Astrocyte of the cerebellum (primary cell): ENCODE data around the gene E4F1.
A peak's percentile ranks its signal among the peaks of the same experiment; 100 is the strongest.
"Not testable (repeated sequence)": the region's sequence is repeated elsewhere in the genome, so short reads cannot be mapped to it uniquely, and the experiment has no call there.

Experiments used
- DNase-seq: peaks from one replicate; pipeline ENCODE4 v3.0.0-alpha.2; 2011; ENCODE audit warnings: low read depth
- H3K4me3 ChIP-seq: 2 replicates; pipeline ENCODE4 v1.5.1; 2011; ENCODE audit warnings: mild to moderate bottlenecking, low read depth, low read length, moderate library complexity
- CTCF ChIP-seq: IDR thresholded peaks from 2 replicates; pipeline ENCODE4 v1.5.1; 2012; ENCODE audit warnings: low read length, low read depth, moderate library complexity, mild to moderate bottlenecking; ENCODE audit errors: missing control alignments
- in situ Hi-C: cut with HindIII; loops from 2 replicates; pipeline ENCODE4 v1.10.0; 2017; ENCODE audit warnings: low sequenced_read_pairs

E4F1 gene

GRCh38 chr16:2199095-2199494, 24.3 kb upstream of the E4F1 start:
- no peak for DNase-seq
- in situ Hi-C loops = no loop called here
- no peak for TF ChIP-seq CTCF
- no peak overlapping the region for H3K4me3 ChIP-seq

GRCh38 chr16:2199621-2200139, 23.7 kb upstream of the E4F1 start:
- in situ Hi-C loops = no loop called here
- no peak for DNase-seq
- no peak for TF ChIP-seq CTCF
- H3K4me3 ChIP-seq = no peak overlapping the region

GRCh38 chr16:2200313-2200712, 23.1 kb upstream of the E4F1 start:
- no peak for DNase-seq
- in situ Hi-C loops = no loop called here
- H3K4me3 ChIP-seq = no peak overlapping the region
- no peak for TF ChIP-seq CTCF

- in situ Hi-C loops, H3K4me3 ChIP-seq, DNase-seq: not testable (repeated sequence)
Measured at GRCh38 chr16:2203119-2203688, 20.2 kb upstream of the E4F1 start.

- H3K4me3 ChIP-seq = peak overlapping the region; percentile 67
- no peak for DNase-seq
- in situ Hi-C loops = no loop called here
- no peak for TF ChIP-seq CTCF
Measured at GRCh38 chr16:2204416-2205103, 18.8 kb upstream of the E4F1 start.

GRCh38 chr16:2205104-2205966, 18.1 kb upstream of the E4F1 start, which contains the start of gene MLST8:
Gene MLST8 (plus strand): TSS chr16:2205454. CDS start chr16:2206086, 632 bp downstream.
- peak within 1 kb of the TSS; percentile 67 for H3K4me3 ChIP-seq
- peak; percentile 10 for TF ChIP-seq CTCF
- in situ Hi-C loops = no loop called here

More at GRCh38 chr16:2205104-2205966, 18.1 kb upstream of the E4F1 start, which contains the start of gene MLST8:
- peak; percentile 59 for DNase-seq
